A673 (cell line): ENCODE results near the gene CCDC149. TPM values are rescaled to one million over a fixed set of nuclear protein-coding genes. Genes with fewer than 3 reads are reported as not detected.

Experiments used
- BruUV-seq: library from RNA; stranded (reverse); fragments of 400-500 nt; replicated peaks from 2 replicates; lab custom pipeline; 2021; lab: Mats Ljungman, UMichigan
- CTCF ChIA-PET: fragments of 300-600 bp; sonication (Branson Sonifier 250); formaldehyde crosslinking; loops from one replicate; lab custom pipeline; 2022; ENCODE audit warnings: antibody characterized with exemption; lab: Charles Lee
- POLR2A ChIA-PET: fragments of 300-600 bp; sonication (Branson Sonifier 250); formaldehyde crosslinking; loops from one replicate; lab custom pipeline; 2022; ENCODE audit warnings: antibody characterized with exemption; ENCODE audit not compliant: low non-redundant PET; lab: Charles Lee
- DNase-seq: peaks from one replicate; pipeline ENCODE4 v3.0.0-alpha.2; 2015; ENCODE audit warnings: low spot score
- H3K27ac ChIP-seq: fragments of 200-600 bp; sonication (generic); 2 replicates; pipeline ENCODE4 v1.5.1; 2016; ENCODE audit warnings: mixed run types, low read depth, mild to moderate bottlenecking, mixed read lengths, antibody characterized with exemption, low read length; ENCODE audit not compliant: poor library complexity, severe bottlenecking
- H3K27me3 ChIP-seq: fragments of 200-600 bp; sonication (generic); replicated peaks from 2 replicates; pipeline ENCODE4 v1.6.1; 2017; ENCODE audit warnings: mixed run types, low read depth, mild to moderate bottlenecking, mixed read lengths, antibody characterized with exemption, low read length; ENCODE audit not compliant: insufficient read depth, poor library complexity
- H3K36me3 ChIP-seq: fragments of 200-600 bp; sonication (generic); 2 replicates; pipeline ENCODE4 v1.6.1; 2016; ENCODE audit warnings: mixed run types, mild to moderate bottlenecking, mixed read lengths, antibody characterized with exemption, low read length; ENCODE audit not compliant: insufficient read depth, poor library complexity, severe bottlenecking
- H3K4me1 ChIP-seq: fragments of 200-600 bp; sonication (generic); 2 replicates; pipeline ENCODE4 v1.6.1; 2017; ENCODE audit warnings: mixed run types, mild to moderate bottlenecking, mixed read lengths, antibody characterized with exemption, low read length; ENCODE audit not compliant: insufficient read depth, poor library complexity, severe bottlenecking
- H3K4me3 ChIP-seq: fragments of 200-600 bp; sonication (generic); 2 replicates; pipeline ENCODE4 v1.5.1; 2016; ENCODE audit warnings: low read depth, mixed run types, mild to moderate bottlenecking, mixed read lengths, low read length; ENCODE audit not compliant: poor library complexity, severe bottlenecking
- H3K9me3 ChIP-seq: fragments of 200-600 bp; sonication (generic); 2 replicates; pipeline ENCODE4 v1.6.1; 2016; ENCODE audit warnings: mixed run types, low read depth, mild to moderate bottlenecking, mixed read lengths, antibody characterized with exemption, low read length; ENCODE audit not compliant: poor library complexity, severe bottlenecking
- CTCF ChIP-seq: fragments of 300-800, 200-600 bp; sonication (generic); conservative IDR thresholded peaks from 2 replicates; pipeline ENCODE4 v1.5.1; 2017; ENCODE audit warnings: low read depth, mild to moderate bottlenecking, antibody characterized with exemption, low read length, moderate library complexity, mixed read lengths
- EZH2 ChIP-seq: fragments of 200-600 bp; sonication (generic); IDR thresholded peaks from 2 replicates; pipeline ENCODE4 v1.6.1; 2017; ENCODE audit warnings: borderline replicate concordance, low read depth, mild to moderate bottlenecking, mixed read lengths, antibody characterized with exemption, low read length; ENCODE audit not compliant: poor library complexity, severe bottlenecking
- intact Hi-C: fragments of 100-400 bp; cut with micrococcal nuclease; formaldehyde crosslinking; loops from one replicate; pipeline ENCODE4 v1.10.0; 2022; ENCODE audit not compliant: unreplicated experiment
- total RNA-seq: library from RNA; stranded (reverse); gene quantifications from 2 replicates; pipeline ENCODE4 v1.2.3, GENCODE V29; 2021

The CCDC149 gene
- total RNA-seq, 1 experiment from 2014 or later: 2.8 TPM

GRCh38 chr4:24850674-24851073, 62.2 kb downstream of the CCDC149 start:
- Histone ChIP-seq H3K36me3 (no peaks in the 10 kb centered on the region), H3K9me3 (no peaks in the 10 kb centered on the region), H3K27ac (no peak overlapping the region), H3K27me3 (no peaks in the 10 kb centered on the region), H3K4me3 (no peak overlapping the region), H3K4me1 (no peaks in the 10 kb centered on the region)
- BruUV-seq: no TSS peak
- TF ChIP-seq EZH2 (no peak), CTCF (no peak)
- POLR2A ChIA-PET: no interaction called here
- no peak for DNase-seq
- intact Hi-C loops: no loop called here
- CTCF ChIA-PET: no interaction called here

DNA sequence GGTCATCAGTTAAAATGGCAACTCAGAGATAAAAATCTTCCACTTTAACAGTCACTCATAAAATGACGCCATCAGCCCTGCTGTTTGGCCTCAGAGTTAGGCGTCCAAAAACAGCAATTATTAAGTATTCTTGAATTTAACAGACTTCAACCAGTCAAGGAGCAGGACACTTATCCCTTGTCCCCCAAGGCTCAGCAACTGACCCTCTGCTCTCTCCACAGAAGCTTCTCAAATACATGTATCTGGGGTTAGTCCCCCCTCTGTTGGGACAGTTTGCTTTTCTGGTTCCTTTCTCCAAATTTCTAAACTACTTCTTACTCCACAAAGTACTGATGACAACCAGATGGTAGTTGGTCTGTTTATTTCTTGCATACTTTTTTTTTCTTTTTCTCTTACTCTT, 63.1 kb downstream of the CCDC149 start:
- Histone ChIP-seq H3K27ac (no peak overlapping the region), H3K36me3 (no peaks in the 10 kb centered on the region)
- intact Hi-C loops: no loop called here

GRCh38 chr4:24849351-24849750, 63.5 kb downstream of the CCDC149 start:
- Histone ChIP-seq H3K27ac (no peak overlapping the region), H3K4me1 (no peaks in the 10 kb centered on the region), H3K36me3 (no peaks in the 10 kb centered on the region), H3K9me3 (no peaks in the 10 kb centered on the region), H3K27me3 (no peaks in the 10 kb centered on the region), H3K4me3 (no peak overlapping the region)
- ChIA-PET CTCF (no interaction called here), POLR2A (no interaction called here)
- DNase-seq: no peak
- TF ChIP-seq CTCF: no peak
- no TSS peak for BruUV-seq
- intact Hi-C loops: no loop called here

More for the DNA sequence above, 63.1 kb downstream of the CCDC149 start:
- POLR2A ChIA-PET: no interaction called here
- BruUV-seq: no TSS peak
- Histone ChIP-seq H3K4me1 (no peaks in the 10 kb centered on the region), H3K27me3 (no peaks in the 10 kb centered on the region), H3K9me3 (no peaks in the 10 kb centered on the region), H3K4me3 (no peak overlapping the region)
- CTCF ChIA-PET: no interaction called here
- DNase-seq: no peak
- no peak for TF ChIP-seq EZH2
- TF ChIP-seq CTCF: no peak
